HCEC 1CT (cell line): ENCODE data around the gene CRPPA.
"Not testable (repeated sequence)": the region's sequence is repeated elsewhere in the genome, so short reads cannot be mapped to it uniquely, and the experiment has no call there.

Source experiments
- DNase-seq: peaks from one replicate; pipeline ENCODE4 v3.0.0-alpha.2; 2017

Gene CRPPA

GRCh38 chr7:16396766-16397500 is 24.4 kb downstream of the CRPPA start:
- no peak for DNase-seq

DNA sequence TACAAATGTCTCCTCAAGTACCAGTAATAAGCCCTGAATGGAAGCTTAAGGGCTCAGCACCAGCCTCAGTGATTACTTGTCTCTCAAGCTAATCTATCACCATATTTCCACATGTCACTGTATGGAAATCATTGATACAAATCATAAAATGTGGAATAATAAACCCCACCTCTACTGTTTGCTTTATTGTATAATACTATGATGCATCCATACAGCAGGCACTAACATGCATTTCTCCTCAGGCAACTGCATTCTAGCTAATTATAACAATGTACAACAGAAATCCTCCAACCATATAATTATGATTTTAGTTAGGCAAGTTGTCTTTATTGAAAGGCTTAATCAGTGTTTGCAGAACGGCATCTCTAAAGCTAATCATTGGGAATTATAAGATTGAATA is 26.2 kb downstream of the CRPPA start:
- DNase-seq: no peak

- DNase-seq: no peak
Observed at GRCh38 chr7:16393862-16394422, 27.4 kb downstream of the CRPPA start.

- DNase-seq: no peak
Observed at GRCh38 chr7:16392990-16393523, 28.3 kb downstream of the CRPPA start.

GRCh38 chr7:16383786-16384185 is 37.6 kb downstream of the CRPPA start:
- DNase-seq: not testable (repeated sequence)

- not testable (repeated sequence) for DNase-seq
Observed at GRCh38 chr7:16383103-16383502, 38.2 kb downstream of the CRPPA start.
